ENCODE results near the gene RELT. TPM values are rescaled to one million over a fixed set of nuclear protein-coding genes. Genes with fewer than 3 reads are reported as not detected.

Gene RELT
- total and polyA plus RNA-seq, 2 experiments from 2014 or later = 2.0 to 6.3 TPM

GRCh38 chr11:73349633-73350032, 26.6 kb upstream of the RELT start:
- Mint-ChIP-seq H3K27ac (no peak overlapping the region), H3K36me3 (ENCODE audit: low read depth) (no peaks in the 10 kb centered on the region; the same call in 2 of the 3 replicates), H3K27me3 (ENCODE audit: insufficient read depth, low read depth, poor library complexity) (peaks cover 13% of the 10 kb centered on the region), H3K4me1 (peaks cover 7% of the 10 kb centered on the region; the same call in 2 of the 3 replicates), H3K9me3 (no peaks in the 10 kb centered on the region), H3K4me3 (no peak overlapping the region)
- no peak for ATAC-seq
- no peaks in the 10 kb centered on the region for H3K27me3 ChIP-seq (ENCODE audit: insufficient read depth)
- H3K4me2 ChIP-seq = no peak overlapping the region
- no peaks in the 10 kb centered on the region for H3K9me2 ChIP-seq (ENCODE audit: insufficient read depth)
- H3K27ac ChIP-seq (ENCODE audit: low read depth) = no peak overlapping the region
- H3K4me1 ChIP-seq (ENCODE audit: insufficient read depth) = no peaks in the 10 kb centered on the region; the same call in 1 of the 2 replicates
- peaks cover 12% of the 10 kb centered on the region; the same call in 1 of the 2 replicates for H4K20me1 ChIP-seq (replicated peaks; ENCODE audit: insufficient read depth)
- H3K4me3 ChIP-seq = no peak overlapping the region
- DNase-seq (ENCODE audit: low spot score) = no peak
- H2AFZ ChIP-seq = no peak overlapping the region
- H3K79me2 ChIP-seq (replicated peaks; ENCODE audit: insufficient read depth) = no peaks in the 10 kb centered on the region
- H3K36me3 ChIP-seq (ENCODE audit: insufficient read depth) = no peaks in the 10 kb centered on the region
- no peaks in the 10 kb centered on the region; the same call in 1 of the 2 replicates for H3F3A ChIP-seq (replicated peaks; ENCODE audit: low read depth)
- TF ChIP-seq EZH2 (IDR thresholded peaks at IDR 0.05; ENCODE audit: low read depth, unreplicated experiment) = no peak
- TF ChIP-seq CREB1 (CRISPR knock-in tag; IDR thresholded peaks at IDR 0.05; ENCODE audit: low read depth) = no peak
- TF ChIP-seq ZNF331 (CRISPR knock-in tag; IDR thresholded peaks at IDR 0.05; ENCODE audit: low read depth) = no peak
- TF ChIP-seq, protein P1, sequence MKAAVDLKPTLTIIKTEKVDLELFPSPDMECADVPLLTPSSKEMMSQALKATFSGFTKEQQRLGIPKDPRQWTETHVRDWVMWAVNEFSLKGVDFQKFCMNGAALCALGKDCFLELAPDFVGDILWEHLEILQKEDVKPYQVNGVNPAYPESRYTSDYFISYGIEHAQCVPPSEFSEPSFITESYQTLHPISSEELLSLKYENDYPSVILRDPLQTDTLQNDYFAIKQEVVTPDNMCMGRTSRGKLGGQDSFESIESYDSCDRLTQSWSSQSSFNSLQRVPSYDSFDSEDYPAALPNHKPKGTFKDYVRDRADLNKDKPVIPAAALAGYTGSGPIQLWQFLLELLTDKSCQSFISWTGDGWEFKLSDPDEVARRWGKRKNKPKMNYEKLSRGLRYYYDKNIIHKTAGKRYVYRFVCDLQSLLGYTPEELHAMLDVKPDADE (IDR thresholded peaks at IDR 0.05) = no peak
- no peak for TF ChIP-seq POLR2AphosphoS5 (IDR thresholded peaks at IDR 0.05; ENCODE audit: low read depth)
- TF ChIP-seq REST (IDR thresholded peaks at IDR 0.05; ENCODE audit: unreplicated experiment) = no peak
- no peak for TF ChIP-seq NANOG (IDR thresholded peaks at IDR 0.05; ENCODE audit: borderline replicate concordance)
- no peak for TF ChIP-seq CTCF (conservative IDR thresholded peaks at IDR 0.05; ENCODE audit: low read depth in 2 of 2)
- TF ChIP-seq STAT1 (IDR thresholded peaks at IDR 0.05; ENCODE audit: unreplicated experiment) = no peak
- TF ChIP-seq ZNF114 (CRISPR knock-in tag; IDR thresholded peaks at IDR 0.05) = no peak
- no peak for TF ChIP-seq ZNF462 (CRISPR knock-in tag; IDR thresholded peaks at IDR 0.05)
- TF ChIP-seq JUNB (IDR thresholded peaks at IDR 0.05; ENCODE audit: unreplicated experiment) = no peak

Measured in GM23338 (cell line).